Measurements from ENCODE around the gene OR8B12.
"Not testable (repeated sequence)": the region's sequence is repeated elsewhere in the genome, so short reads cannot be mapped to it uniquely, and the experiment has no call there.

OR8B12 gene

GRCh38 chr11:124519850-124520549, 23.5 kb downstream of the OR8B12 start:
- no peak for DNase-seq

- peak; percentile 15 for DNase-seq
Measured at GRCh38 chr11:124518989-124519451, 24.4 kb downstream of the OR8B12 start.

GRCh38 chr11:124517314-124517713, 26.1 kb downstream of the OR8B12 start:
- no peak for DNase-seq

- DNase-seq, result not testable (repeated sequence)
Measured at GRCh38 chr11:124514675-124515074, 28.8 kb downstream of the OR8B12 start.

GRCh38 chr11:124514131-124514530, 29.3 kb downstream of the OR8B12 start:
- no peak for DNase-seq

- DNase-seq, result no peak
Measured at GRCh38 chr11:124511745-124512144, 31.7 kb downstream of the OR8B12 start.

GRCh38 chr11:124510279-124510678, 33.2 kb downstream of the OR8B12 start:
- no peak for DNase-seq

GRCh38 chr11:124499711-124500110, 43.7 kb downstream of the OR8B12 start:
- DNase-seq, result no peak

- DNase-seq, result no peak
Measured at GRCh38 chr11:124493016-124493655, 50.3 kb downstream of the OR8B12 start.
